ENCODE measurements around the gene ARHGEF28. TPM values are rescaled to one million over a fixed set of nuclear protein-coding genes. Genes with fewer than 3 reads are reported as not detected.
A peak's percentile ranks its signal among the peaks of the same experiment; 100 is the strongest.

The ARHGEF28 gene
- total RNA-seq, 2 donors from 2014 or later, result 2.6 to 3.1 TPM

- intact Hi-C loops (cut with DNase I), result no loop called here
- no peak for DNase-seq
- ATAC-seq, result no peak
These were observed 232.1 kb downstream of the ARHGEF28 start for GRCh38 chr5:73858054-73858453.

- DNase-seq, result no peak
- intact Hi-C loops (cut with DNase I), result no loop called here
- no peak for ATAC-seq
These were observed 232.8 kb downstream of the ARHGEF28 start for GRCh38 chr5:73858776-73859175.

DNA sequence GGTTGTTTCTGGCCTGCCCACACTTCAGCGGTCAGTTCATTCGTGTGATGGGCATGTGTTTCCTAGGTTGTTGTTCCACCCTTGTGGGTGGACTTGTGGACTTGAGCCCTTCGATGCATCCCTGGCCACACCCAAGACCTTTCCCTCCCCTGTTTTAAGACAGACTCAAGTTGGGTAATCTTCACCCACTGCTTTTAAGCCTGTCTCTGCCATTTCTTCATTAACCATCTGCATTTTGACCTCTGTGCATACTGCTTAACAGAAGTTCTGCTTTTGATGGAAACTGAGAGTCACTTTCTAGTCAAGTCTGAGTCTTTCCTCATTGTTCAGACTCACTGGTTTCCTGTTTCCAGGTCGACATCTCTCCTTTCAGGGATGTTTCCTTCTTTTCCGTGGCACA is 233.7 kb downstream of the ARHGEF28 start:
- ATAC-seq (peak in 1 of 2 donors; percentile 14), DNase-seq (no peak)
- intact Hi-C loops (cut with DNase I), result no loop called here

- intact Hi-C loops (cut with DNase I), result no loop called here
- ATAC-seq, result no peak
- DNase-seq, result no peak
These were observed 235.5 kb downstream of the ARHGEF28 start for GRCh38 chr5:73861313-73861988.

DNA sequence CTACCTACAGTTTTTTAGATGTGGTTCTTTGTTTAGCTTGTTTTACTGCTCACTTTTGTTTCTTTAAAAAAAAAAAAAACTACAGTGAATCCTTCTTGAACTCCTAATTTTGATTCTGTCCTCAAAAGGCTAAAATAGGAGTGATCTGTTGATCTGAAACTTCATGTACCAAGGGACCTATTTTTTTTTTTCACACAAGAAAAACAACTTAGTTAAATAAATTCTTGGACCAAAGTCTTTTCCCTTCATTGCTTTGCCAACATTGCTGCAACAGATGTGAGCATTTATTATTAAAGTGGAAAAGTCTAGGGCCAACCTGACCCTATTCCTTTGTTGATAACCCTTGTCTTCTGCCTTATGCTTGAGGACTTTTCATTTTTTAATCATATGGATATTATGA is 236.8 kb downstream of the ARHGEF28 start:
- no peak for DNase-seq
- ATAC-seq, result no peak
- intact Hi-C loops (cut with DNase I), result no loop called here

DNA sequence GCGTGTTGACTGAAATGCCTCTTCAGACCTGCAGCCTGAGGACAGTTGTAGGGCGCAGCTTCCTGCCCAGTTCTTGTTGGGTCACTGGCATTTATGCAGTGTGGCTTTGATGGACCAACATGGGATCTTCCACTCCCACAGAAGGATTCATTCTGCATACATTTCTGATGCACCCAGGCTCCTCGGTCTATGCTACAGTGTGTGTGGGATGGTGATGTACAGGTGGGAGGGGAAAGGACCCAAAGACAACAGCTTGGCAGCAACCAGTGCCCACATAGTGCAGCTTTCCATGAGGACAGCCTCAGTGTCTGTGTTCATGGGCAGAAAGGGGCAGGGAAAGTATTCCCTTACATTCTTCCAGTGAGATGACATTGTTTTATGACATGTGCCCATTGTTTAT is 237.9 kb downstream of the ARHGEF28 start:
- ATAC-seq (no peak), DNase-seq (no peak)
- intact Hi-C loops (cut with DNase I), result no loop called here

GRCh38 chr5:73865315-73865714 is 239.3 kb downstream of the ARHGEF28 start:
- intact Hi-C loops (cut with DNase I), result no loop called here
- ATAC-seq, result no peak
- no peak for DNase-seq

DNA sequence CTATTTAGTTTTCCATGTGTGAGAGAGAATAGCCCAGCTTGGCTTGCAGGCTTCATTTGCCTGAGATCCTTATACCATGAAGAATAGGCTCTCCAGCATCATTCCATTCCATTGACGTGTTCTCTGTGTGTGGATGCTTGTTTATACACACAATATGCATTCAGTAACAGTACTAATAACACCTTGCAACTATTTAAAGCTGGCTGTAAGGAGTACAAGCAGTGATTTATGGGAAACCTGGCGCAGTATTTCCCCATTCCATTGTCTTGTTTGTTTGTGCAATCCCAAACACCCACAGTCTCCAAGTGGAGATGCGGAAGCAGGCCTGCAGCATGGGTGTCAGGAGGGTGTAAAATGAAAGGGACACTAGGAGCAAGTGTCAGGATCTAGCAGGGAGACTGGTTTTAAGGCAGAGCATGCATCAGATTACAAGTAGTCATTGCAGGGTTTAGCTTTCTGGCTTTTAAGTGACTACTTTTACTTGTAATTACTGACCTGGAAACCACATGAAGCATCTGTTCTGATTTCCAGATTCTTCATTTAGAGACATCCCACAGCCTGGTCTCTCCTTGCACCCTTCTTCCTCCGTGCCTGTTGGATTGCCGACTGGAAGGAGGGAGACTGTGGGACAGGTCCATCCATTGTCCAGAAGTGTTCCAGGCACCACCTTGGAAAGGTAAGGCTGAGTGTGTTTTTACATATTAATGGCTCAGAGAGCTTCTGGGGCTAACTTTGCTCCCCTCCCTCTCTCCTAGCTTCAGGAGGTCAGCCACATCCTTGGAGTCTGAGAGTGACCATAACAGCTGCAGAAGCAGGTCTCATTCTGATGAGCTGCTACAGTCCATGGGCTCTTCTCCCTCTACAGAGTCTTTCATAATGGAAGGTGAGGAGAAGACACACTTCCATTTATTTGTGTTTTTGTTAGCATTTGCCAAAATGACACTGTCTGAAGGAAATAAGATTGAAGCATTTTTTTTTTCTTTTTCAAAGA is 241.6 kb downstream of the ARHGEF28 start:
- ATAC-seq (no peak), DNase-seq (no peak)
- intact Hi-C loops (cut with DNase I), result no loop called here

- ATAC-seq, result no peak
- DNase-seq, result no peak
- intact Hi-C loops (cut with DNase I), result no loop called here
These were observed 257.6 kb downstream of the ARHGEF28 start for GRCh38 chr5:73883646-73884045.

DNA sequence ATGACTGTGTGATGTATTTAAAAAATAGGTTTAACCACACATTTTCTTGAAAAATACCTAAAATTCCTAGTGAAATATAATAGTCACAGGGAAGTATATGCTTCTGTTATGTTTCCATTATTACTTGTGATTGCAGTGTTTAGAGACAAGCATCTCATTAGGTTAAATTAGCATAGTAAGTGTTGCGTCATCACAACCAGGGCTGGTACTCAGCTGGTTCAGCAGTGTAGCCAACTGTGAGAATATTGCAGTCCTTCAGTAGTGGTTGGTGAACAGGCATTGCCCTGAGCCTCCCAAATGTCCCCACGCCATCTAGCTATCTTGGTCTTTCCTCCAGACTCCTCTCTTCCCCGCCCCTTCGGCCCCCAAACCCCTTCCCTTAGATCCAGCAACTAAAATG is 261.7 kb downstream of the ARHGEF28 start:
- no peak for ATAC-seq
- DNase-seq, result no peak
- intact Hi-C loops (cut with DNase I), result no loop called here

- no peak for DNase-seq
- no peak for ATAC-seq
- intact Hi-C loops (cut with DNase I), result no loop called here
These were observed 264.6 kb downstream of the ARHGEF28 start for GRCh38 chr5:73890569-73890968.

DNA sequence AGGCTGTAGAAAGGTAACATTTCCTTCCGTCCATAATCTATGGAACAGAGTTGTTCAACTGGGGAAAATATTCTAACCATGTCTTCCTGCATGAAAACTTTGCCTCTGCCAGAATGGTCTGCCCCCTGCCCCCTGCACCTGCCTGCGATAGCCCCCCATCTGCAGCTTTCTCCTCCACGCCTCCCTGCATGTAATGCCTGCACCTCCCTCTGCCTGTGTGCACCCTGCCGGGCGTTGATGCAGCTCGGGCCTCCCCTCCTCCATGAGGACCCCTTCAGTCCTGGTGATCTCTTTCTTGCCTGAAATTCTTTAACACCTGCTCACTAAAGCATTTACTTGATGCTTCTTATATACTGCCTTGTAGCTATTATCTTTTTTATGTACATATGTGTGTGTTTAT is 266.2 kb downstream of the ARHGEF28 start:
- intact Hi-C loops (cut with DNase I), result no loop called here
- ATAC-seq, result no peak

DNA sequence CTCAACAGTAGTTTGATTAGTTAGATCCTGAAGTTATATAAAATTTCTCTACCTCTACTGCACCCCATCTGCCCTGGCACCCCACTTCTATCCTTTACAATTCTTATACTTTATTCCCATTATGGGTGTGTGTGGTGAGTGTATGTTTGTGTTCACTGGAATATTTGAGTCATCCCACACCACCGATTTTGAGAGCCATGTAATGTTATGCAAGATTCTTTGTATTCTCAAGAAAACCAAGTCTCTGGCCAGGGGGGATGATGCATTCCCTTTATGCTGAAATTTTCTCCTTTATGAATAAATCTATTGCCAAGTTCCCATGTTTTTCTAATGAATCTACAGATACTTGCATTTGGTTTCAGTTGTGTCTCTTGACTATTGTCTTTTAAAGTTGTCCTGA is 266.8 kb downstream of the ARHGEF28 start:
- ATAC-seq, result no peak
- no peak for DNase-seq
- intact Hi-C loops (cut with DNase I), result no loop called here

More for the DNA sequence above, 266.2 kb downstream of the ARHGEF28 start:
- DNase-seq, result no peak

- ATAC-seq, result no peak
- no peak for DNase-seq
- intact Hi-C loops (cut with DNase I), result no loop called here
These were observed 267.8 kb downstream of the ARHGEF28 start for GRCh38 chr5:73893813-73894212.

- intact Hi-C loops (cut with DNase I), result no loop called here
- DNase-seq, result no peak
- no peak for ATAC-seq
These were observed 268.9 kb downstream of the ARHGEF28 start for GRCh38 chr5:73894860-73895259.

DNA sequence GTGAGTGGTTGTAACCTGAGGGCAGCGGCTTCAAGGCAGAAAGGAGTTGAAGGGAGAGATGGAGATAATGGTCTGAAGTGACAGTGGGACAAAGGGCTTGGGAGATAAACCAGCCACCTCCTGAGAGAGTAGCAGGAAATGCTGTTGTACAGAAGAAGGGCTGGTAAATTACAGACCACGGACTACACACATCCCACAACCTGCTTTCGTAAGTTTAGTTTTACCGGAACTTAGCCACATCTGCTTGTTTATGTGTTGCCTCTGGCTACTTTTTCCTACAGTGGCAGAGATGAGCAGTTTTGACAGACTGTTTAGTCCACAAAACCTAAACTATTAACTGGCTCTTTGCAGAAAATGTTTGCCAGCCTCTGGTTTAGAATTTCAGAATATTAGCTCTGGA is 269.5 kb downstream of the ARHGEF28 start:
- DNase-seq, result no peak
- no peak for ATAC-seq
- intact Hi-C loops (cut with DNase I), result no loop called here

GRCh38 chr5:73896097-73896496 is 270.1 kb downstream of the ARHGEF28 start:
- DNase-seq (no peak), ATAC-seq (no peak)
- intact Hi-C loops (cut with DNase I), result no loop called here

- intact Hi-C loops (cut with DNase I), result no loop called here
- no peak for ATAC-seq
- no peak for DNase-seq
These were observed 270.7 kb downstream of the ARHGEF28 start for GRCh38 chr5:73896668-73897067.

DNA sequence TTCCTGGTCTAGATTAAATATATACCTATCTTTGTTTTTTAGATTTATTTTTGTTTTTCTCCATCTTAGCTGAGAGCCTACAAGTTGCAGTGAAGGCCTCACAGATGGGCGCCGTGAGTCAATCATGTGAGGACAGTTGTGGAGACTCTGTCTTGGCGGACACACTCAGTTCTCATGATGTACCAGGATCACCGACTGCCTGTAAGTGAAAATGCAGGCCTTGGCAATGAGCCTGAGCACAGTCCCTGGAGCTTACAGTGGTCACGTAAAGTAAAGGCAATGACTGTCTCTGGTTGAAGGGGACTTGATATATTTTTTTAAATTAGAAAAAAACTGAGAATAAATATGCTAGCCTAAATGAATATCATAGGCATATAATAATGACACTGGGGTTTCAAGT is 271.9 kb downstream of the ARHGEF28 start:
- intact Hi-C loops (cut with DNase I), result no loop called here
- peak in 1 of 2 donors; percentile 59 for ATAC-seq
- DNase-seq, result no peak

GRCh38 chr5:73899055-73899454 is 273.1 kb downstream of the ARHGEF28 start:
- intact Hi-C loops (cut with DNase I), result no loop called here
- no peak for DNase-seq

More at GRCh38 chr5:73899055-73899454, 273.1 kb downstream of the ARHGEF28 start:
- ATAC-seq, result peak in 1 of 2 donors; percentile 28
